HTERT RPE-1 (cell line): Measurements from ENCODE around the gene PTPN23.

Experiments used
- in situ Hi-C: fragments of 300-500 bp; cut with MboI; formaldehyde crosslinking; loops from 4 replicates; pipeline ENCODE4 v1.14.3; 2020; ENCODE audit warnings: low sequenced_read_pairs

Gene PTPN23

DNA sequence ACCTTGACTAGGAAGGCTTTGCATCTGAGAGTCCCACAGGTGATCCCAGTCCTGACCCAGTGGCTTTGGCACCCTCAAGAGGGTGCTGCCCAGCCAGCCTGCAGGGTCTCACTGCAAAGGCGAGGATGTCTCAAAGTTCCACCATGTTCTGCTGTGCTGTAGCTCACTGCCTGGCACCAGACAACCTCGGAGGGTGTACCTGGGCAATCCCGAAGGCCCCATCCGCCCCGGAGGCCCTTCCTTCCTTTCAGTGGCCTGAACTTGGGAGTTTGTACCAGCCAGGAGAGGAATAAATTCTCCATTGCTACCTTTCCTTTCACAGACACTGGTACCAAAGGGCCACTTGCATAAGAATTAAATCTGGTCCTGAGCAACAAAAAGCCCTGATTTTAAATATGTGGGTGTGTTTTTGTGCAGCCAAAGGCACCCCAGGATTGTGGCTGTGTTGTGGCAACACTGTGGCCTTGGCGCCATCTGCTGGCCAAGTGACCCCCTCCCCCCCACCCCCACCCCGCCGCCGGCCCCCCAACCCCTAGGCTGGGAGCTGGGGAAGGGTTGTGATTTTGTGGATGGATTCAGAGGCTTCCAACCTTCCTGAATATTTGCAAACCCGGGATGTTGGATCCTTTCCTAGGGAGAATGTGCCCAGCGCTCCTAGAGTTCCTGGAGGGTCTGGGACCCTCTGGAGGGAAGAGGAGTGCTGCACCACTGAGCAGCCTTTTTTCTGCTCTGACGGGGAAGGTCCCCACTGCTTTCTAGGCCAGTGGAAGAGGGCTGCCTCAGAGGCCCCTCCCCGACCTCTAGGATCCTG, 9.7 kb upstream of the PTPN23 start:
- in situ Hi-C loops = no loop called here

DNA sequence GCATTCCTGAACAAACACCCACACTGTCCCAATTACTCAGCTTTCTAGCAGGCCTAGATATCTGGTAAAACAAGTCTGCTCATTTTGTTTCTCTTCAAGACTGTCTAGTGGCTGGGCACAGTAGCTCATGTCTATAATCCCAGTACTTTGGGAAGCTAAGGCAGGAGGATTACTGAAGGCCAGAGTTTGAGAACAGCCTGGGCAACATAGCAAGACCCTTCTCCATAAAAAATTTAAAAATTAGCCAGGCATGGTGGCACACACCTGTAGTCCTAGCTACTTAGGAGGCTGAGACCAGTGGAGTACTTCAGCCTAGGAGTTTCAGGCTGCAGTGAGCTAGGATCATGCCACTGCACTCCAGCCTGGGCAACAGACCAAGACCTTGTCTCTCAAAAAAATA, 6.2 kb upstream of the PTPN23 start:
- in situ Hi-C loops = no loop called here

DNA sequence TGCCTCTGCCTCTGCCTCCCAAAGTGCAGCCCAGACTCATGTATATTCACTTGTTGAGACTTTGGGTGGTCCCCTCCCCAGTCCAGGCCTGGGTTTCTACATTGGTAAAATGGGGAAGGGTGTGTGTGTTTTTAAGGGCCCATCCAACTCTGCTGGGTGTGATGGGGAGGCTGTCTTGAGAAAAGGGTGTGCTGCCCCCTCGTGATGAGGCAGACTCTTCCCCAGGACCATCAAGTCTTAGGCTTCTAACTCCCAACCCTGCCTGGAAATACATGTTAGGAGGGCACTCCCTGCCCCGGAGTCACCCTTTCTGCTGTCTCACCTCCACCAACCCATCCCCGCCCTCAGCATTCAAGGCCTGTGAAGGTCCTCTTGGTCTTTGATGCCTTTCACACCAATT, 4.4 kb upstream of the PTPN23 start:
- in situ Hi-C loops = no loop called here

DNA sequence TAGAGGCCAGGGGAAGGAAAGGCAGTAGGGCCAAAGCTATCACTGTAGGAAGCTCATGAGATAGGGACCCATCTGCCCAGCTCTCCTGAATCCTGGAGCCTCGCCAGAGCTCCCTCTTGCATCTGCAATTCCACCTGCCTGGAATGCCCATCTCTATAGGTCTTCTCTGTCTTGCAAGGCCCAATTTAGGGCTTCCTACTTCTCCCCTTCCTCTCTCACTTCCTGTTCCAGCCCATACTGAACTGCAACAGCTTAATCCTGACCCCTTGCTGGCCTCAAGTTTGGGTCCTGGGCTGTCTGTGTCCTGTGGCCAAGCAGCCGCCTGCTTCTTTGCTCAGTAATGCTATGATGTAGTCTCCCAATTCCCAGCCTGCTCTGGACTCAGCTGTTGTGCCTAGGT, 3.6 kb upstream of the PTPN23 start:
- in situ Hi-C loops = no loop called here

DNA sequence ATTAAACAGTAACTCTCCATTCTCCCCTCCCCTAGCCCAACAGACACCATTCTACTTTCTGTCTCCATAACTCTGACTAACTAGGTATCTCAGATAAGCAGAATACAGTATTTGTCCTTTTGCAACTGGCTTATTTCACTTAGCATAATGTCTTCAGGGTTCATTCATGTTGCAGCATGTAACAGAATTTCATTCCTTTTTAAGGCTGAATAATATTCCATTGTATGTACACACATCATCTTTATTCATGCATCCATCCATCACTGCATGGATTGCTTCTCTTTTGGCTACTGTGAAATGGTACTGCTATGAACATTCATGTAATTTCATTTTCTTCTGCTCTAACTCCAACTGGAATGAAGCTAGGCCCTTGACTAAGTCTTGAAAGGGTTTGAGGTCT, 2.0 kb upstream of the PTPN23 start:
- in situ Hi-C loops = no loop called here

DNA sequence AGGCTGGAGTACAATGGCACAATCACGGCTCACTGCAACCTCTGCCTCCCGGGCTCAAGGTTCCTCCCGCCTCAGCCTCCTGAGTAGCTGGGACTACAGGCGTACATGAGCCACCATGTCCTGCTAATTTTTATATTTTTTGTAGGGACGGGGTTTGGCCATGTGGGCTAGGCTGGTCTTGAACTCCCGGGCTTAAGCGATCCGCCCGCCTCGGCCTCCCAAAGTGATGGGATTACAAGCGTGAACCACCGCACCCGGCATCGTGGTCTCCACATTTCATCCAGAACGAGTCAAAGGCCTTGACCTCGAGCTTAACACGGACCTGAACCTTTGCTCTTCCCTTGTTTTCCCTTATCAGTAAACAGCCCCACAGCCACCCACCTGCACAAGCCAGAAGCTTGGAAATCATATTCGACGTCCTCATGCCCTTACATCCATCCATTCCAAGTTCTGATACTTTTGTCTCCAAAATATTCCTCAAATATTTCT, 1.4 kb upstream of the PTPN23 start:
- in situ Hi-C loops = no loop called here

DNA sequence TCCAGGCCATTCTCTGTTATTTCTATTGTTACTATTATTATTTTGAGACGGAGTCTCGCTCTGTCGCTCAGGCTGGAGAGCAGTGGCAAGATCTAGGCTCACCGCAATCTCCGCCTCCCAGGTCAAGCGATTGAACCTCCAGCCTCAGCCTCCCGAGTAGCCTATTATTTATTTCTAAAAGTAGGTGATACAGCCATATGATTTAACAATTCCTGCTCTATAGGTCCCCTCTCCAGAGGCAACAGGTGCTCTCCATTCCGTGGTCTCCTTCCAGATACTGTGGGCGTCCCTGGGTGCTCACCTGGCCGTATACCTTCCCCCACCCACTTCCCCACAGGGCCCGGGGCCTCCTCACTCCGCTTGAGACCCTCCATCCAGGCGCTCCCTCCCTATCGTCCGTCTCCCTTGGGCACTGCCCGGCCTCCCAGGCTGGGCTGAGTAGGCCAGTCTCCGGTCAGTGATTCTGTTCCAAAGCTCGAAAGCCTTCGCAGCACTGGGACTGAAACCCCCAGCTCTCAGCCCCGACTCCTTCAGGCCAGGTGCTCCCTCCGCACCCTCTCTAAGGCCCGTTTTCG, 708 bp upstream of the PTPN23 start:
- in situ Hi-C loops = no loop called here

DNA sequence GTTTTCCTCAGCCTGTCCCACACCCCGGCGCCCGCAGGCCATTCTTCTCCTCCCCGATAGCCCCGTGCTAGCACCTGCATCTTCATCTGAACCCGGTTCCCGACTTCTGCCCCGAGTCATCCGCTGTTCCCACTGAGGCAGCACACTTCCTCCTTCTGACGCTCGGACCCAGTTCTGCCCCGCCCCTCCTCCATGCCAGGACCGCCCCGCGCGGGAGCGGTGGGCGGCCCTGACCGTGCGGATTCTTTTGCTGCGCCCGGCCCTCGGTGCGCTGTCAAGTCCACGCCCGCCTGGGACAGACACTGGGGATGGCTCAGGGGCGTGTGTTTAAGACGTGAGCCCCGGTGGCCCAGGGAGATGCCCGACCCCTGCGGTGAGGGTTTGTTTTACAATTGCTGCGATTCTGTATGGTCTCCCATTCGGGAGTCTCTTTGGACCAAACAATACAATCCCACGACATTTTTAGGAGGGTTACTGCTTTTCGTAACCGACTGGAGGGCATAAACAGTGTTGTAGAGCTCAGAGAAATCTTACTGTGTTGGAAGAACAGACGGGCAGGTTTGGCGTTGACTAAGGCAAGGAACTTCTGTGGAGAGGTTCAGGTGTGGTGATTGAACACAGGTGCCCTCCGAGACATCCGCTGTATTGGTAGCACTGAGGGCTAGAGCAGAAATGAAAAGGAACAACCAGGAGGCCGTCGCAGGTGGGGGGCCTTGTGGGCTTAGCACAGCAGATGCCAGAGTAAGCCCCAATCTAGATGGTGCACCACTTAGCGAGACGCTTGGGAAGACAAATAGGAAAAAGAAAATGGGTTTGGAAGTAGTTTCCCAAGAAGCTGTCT, 716 bp downstream of the PTPN23 start:
- in situ Hi-C loops = no loop called here

DNA sequence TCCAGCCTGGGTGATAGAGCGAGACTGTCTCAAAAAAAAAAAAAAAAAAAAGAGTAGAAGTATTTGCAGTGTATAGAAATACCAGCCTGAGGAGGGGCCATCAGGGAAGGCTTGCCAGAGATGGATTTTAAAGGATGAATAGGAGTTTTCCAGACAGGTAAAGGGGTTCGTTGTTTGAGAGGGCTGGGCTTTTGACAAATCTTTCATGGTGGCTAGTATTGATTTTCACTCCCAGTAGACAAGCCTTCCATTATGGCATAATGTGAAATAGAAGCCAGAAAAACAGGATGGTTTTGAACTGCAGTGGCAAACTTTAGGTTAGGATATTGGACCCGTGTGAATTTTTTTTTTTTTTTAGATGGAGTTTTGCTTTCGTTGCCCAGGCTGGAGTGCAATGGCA, 3.6 kb downstream of the PTPN23 start:
- in situ Hi-C loops = no loop called here

DNA sequence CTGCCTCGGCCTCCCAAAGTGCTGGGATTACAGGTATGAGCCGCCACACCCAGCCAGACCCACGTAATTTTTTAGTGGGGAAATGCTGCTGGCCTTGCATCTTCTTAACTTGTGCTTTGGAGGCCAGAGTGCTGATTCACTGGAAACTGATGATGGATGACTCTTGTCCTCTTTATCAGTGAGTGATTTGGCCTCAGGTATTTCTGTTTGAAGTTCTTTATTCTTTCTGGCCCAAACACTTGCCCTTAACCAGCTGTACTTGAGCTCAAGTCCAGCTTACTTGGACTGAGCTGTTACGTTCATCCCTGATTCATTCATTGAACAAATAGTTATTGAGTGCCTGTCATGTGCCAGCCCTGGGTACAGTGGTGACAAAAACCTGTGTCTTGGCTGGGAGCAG, 4.2 kb downstream of the PTPN23 start:
- in situ Hi-C loops = no loop called here

DNA sequence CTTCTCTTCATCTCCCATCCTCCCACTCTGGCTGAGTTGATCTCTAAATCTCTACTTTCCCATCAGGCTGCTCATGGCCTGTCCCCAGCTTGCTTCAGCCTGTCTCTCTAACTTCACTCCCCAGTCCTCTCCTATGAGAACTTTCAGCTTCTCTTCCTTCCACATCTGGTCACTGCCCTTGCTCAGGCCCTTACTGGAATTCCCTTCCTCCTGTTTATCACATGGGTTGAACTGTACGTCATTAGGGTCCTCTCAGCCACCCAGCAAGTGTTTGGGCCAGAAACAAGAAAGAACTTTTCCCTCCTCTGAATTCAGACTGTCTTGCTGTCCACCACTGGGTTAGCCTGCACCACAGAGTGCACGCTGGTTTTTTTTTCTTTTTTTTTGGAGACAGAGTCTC, 5.0 kb downstream of the PTPN23 start:
- in situ Hi-C loops = no loop called here

DNA sequence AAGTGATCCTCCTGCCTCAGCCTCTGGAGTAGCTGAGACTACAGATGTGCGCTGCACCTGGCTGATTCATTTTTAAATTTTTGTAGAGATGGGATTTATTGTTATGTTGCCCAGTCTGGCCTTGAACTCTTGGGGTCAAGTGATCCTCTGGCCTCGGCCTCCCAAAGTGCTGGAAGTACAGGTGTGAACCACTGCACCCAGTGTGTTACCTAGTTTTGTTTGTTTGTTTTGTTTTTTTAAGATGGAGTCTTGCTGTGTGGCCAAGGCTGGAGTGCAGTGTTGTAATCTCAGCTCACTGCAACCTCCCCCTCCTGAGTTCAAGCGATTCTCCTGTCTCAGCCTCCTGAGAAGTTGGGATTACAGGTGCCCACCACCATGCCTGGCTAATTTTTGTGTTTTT, 12.1 kb downstream of the PTPN23 start:
- in situ Hi-C loops = no loop called here

DNA sequence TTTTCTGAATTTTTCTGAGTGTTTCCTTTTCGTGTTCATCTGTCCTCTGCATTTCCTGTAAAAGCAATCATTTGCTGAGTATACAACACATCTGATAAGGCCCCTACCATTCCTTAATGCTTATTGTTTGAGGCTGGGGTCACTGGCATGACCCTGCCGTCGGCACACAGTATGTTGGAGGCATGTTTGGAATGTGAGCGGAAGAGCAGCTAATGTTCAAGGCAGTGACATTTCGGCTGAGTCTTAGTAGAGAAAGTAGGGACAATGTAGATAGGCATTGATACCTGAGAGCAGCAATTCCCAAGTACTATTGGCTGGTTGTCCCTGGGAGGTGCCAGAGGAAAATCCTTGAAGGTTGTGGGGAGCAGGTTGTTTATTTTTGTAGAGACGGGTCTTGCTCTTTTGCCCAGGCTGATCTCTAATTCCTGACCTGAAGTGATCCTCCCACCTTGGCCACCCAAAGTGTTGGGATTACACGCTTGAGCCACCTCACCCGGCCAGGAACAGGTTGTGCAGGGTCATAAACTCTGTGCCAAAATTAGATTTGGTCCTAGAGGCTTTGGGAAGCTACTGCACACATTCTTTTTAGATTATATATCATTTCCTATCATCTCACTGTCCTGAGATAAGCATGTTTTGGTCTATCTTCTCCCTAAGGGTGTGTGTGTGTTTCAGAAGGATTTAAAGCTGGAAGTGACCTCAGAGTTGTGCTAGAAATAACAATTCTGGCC, 13.5 kb downstream of the PTPN23 start:
- in situ Hi-C loops = no loop called here

DNA sequence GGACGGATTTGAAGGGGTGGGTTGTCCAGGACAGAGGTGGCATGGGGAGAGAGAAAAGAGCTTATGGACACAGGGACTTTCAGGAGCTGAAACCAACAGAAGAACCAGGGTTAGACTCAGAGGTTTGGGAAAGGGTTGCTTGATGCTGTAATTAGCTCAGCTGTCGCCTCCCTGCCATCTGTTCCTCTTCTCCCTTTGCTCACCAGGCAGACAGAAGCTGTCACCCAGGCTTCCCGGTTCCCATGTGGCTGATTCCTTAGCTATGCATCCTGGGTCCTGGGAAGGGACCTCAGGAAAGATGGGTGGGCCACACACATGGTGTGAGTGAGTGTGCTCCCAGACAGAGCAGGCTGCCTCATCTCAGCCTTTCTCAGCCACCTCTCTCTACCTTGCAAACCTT, 14.1 kb downstream of the PTPN23 start:
- in situ Hi-C loops = no loop called here

DNA sequence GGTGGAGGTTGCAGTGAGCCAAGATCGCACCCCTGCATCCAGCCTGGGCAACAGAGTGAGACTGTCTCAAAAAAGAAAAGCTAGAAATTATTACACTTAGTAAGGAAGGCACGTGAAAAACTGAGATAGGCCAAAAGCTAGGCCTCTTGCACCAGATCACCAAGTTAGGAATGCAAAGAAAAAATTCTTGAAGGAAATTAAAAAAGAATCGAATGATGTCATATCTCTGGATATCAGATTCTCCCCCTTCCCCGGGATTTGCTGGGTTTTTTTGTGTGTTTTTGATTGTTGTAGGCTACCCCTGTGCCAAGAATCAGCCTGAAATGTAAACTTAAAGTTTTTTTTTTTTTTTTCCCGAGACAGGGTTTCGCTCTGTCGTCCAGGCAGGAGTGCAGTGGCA, 17.4 kb downstream of the PTPN23 start:
- in situ Hi-C loops = no loop called here

DNA sequence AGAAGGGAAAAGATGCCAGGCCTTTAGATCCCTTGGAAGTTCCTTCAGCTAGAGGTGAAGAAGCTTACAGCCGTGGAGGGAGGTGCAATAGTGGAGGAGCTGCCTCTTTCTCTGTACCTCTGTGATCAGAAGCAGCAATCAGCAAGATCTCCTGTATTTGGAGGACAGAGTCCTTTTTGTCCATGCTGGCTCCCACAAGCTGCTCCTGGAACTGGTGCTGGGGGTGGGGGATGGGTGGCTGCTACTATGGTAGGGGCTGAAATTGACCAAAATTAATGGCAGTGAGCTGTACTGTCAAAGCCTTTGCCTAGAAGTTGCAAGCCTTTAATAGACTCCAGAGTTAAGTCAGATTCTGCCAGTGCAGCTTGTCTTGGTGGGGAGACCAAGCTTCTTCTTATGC, 18.2 kb downstream of the PTPN23 start:
- in situ Hi-C loops = no loop called here

DNA sequence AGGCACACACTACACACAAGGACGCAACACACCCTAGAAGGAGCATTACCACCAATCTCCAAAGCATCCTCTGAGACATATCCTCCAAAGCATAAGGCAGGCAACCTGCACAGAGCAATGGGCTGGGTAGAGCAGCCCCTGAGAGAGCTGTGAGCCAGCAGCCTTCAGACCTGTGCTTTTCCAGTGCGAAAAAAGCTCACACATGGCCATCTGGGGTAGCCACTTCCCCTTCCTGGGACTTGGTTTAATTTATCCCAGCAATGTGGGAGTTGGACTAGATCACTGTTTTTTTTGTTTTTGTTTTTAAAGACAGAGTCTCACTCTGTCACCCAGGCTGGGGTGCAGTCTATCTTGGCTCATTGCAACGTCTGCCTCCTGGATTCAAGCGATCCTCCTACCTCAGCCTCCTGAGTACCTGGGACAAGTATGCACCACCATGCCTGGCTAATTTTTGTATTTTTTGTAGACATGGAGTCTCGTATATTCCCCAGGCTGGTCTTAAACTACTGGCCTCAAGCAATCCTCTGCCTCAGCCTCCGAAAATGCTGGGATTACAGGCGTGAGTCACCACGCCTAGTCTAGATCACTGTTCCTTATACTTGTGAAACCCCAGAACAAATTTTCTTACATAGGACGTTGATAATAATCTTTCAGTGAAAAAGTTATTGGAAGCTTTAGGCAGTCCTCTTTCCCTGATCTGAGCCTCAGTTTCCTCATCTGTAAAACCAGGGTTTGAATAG, 18.9 kb downstream of the PTPN23 start:
- in situ Hi-C loops = no loop called here

DNA sequence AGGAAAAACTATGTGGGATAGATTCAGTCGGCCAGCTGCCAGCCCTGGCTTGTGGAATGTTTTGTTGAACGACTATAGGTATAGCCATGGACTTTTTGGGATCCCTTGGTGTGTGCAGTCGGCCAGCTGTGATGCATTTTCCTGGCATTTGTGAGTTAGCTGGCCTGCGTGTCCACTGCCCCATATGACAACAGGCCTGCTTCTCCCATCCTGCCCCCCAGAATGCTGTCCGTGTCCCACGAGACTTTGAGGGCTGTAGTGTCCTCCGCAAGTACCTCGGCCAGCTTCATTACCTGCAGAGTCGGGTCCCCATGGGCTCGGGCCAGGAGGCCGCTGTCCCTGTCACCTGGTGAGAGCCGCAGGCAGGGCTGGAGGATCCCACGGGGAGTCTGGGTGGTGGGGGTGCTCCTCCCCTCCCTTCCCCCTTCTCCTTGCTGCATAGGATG, 23.6 kb downstream of the PTPN23 start:
- in situ Hi-C loops = no loop called here

DNA sequence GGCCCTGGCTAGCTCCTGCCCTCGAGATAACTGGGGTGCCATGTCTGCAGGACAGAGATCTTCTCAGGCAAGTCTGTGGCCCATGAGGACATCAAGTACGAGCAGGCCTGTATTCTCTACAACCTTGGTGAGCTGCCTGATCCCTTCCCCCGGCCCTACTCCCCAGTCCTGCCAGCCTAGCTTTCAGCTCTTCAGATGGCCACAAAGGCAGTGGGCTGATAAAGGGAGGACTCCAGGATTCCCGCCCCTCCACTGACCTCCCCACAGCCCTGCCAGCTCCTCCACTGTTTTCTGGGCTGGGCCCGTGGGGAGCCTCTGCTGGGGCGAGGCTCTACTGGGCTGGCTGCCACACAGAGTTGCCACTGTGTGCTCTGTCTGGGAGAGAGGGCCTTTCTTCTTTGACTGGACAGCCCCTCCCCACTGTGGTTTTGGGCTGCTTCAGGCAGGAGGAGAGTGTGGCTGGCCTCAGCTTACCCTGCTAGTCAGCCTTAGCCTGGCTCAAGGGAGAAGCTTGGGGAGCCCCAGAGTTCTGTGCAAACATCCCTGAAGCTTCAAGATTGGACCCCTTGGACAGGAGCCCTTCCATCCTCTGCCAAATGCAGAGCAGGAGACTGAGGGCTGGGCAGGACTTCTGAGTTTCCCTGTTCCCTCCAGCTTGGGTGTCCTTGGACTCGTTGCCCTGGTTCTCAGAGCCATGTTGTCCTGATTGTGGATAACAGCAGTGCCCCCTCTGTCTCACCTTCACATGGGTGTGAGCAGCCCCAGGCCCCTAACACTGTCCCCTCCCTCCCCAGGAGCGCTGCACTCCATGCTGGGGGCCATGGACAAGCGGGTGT, 24.4 kb downstream of the PTPN23 start:
- in situ Hi-C loops = no loop called here
